Panc1 (cell line): ENCODE data around the gene GALNT1.

ENCODE experiments used
- CTCF ChIP-seq: fragments of 450-650 bp; IDR thresholded peaks from 2 replicates; pipeline ENCODE4 v1.5.1; 2017; ENCODE audit warnings: mild to moderate bottlenecking
- POLR2AphosphoS5 ChIP-seq: IDR thresholded peaks from 2 replicates; pipeline ENCODE4 v1.6.1; 2012; ENCODE audit warnings: mild to moderate bottlenecking, low read depth, low read length, moderate library complexity
- REST ChIP-seq, 2 experiments: IDR thresholded peaks; 2 replicates each; pipeline ENCODE4 v1.6.1; 2011 to 2012; ENCODE audit warnings: low read depth in 2 of 2, control low read depth in 1 of 2, low read length in 1 of 2, mild to moderate bottlenecking in 1 of 2, moderate library complexity in 1 of 2; ENCODE audit not compliant: insufficient read depth in 1 of 2
- SIN3A ChIP-seq: IDR thresholded peaks from 2 replicates; pipeline ENCODE4 v1.6.1; 2012; ENCODE audit warnings: low read depth, mild to moderate bottlenecking, low read length, moderate library complexity, borderline replicate concordance; ENCODE audit not compliant: insufficient read depth

GRCh38 chr18:35736696-35737095 is 155.2 kb downstream of the GALNT1 start:
- TF ChIP-seq CTCF, result no peak
- TF ChIP-seq REST (IDR thresholded peaks at IDR 0.05; ENCODE audit: insufficient read depth in 1 of 2, low read depth in 2 of 2, low read length in 1 of 2), result no peak
- no peak for TF ChIP-seq POLR2AphosphoS5
- TF ChIP-seq SIN3A, result no peak
